Neuronal stem cell (in vitro differentiated cells): ENCODE data around the gene XPNPEP2.

Source experiments
- DNase-seq: peaks from one replicate; pipeline ENCODE4 v3.0.0-alpha.2; 2013; ENCODE audit warnings: low spot score
- H2AFZ ChIP-seq: one replicate; pipeline ENCODE4 v1.6.1; 2013; ENCODE audit warnings: mild to moderate bottlenecking, low read length, inconsistent platforms
- H2AK5ac ChIP-seq: 2 replicates; pipeline ENCODE4 v1.6.1; 2013; ENCODE audit warnings: low read depth, mild to moderate bottlenecking, inconsistent platforms, low read length, moderate library complexity, mixed read lengths
- H2BK120ac ChIP-seq: 2 replicates; pipeline ENCODE4 v1.6.1; 2013; ENCODE audit warnings: low read depth, mild to moderate bottlenecking, inconsistent platforms, low read length, moderate library complexity, mixed read lengths
- H2BK12ac ChIP-seq: one replicate; pipeline ENCODE4 v1.6.1; 2013; ENCODE audit warnings: low read length, inconsistent platforms
- H2BK15ac ChIP-seq: 2 replicates; pipeline ENCODE4 v1.6.1; 2013; ENCODE audit warnings: mild to moderate bottlenecking, low read length, inconsistent platforms, mixed read lengths
- H2BK5ac ChIP-seq: one replicate; pipeline ENCODE4 v1.6.1; 2013; ENCODE audit warnings: inconsistent platforms, mild to moderate bottlenecking, low read length, moderate library complexity
- H3K14ac ChIP-seq: one replicate; pipeline ENCODE4 v1.6.1; 2013; ENCODE audit warnings: low read length, inconsistent platforms
- H3K18ac ChIP-seq: 2 replicates; pipeline ENCODE4 v1.6.1; 2013; ENCODE audit warnings: low read length, inconsistent platforms
- H3K23ac ChIP-seq: 2 replicates; pipeline ENCODE4 v1.6.1; 2013; ENCODE audit warnings: low read depth, mild to moderate bottlenecking, mixed read lengths, low read length, inconsistent platforms; ENCODE audit not compliant: poor library complexity
- H3K27ac ChIP-seq: replicated peaks from 3 replicates; pipeline ENCODE4 v1.5.1; 2013; ENCODE audit warnings: low read length, inconsistent platforms
- H3K27me3 ChIP-seq, 3 experiments: 2 replicates each; pipeline ENCODE4 v1.6.1; 2013; ENCODE audit warnings: low read length in 3 of 3, mild to moderate bottlenecking in 2 of 3, inconsistent platforms in 1 of 3, low read depth in 1 of 3, mixed read lengths in 1 of 3, moderate library complexity in 1 of 3; ENCODE audit not compliant: control insufficient read depth in 3 of 3, insufficient read depth in 3 of 3
- H3K36me3 ChIP-seq, 2 donors: replicated peaks in 1 of 2; 2 replicates each; pipeline ENCODE4 v1.6.1; 2013; ENCODE audit warnings: low read length in 2 of 2; ENCODE audit not compliant: control insufficient read depth in 2 of 2, insufficient read depth in 2 of 2
- H3K4ac ChIP-seq: 2 replicates; pipeline ENCODE4 v1.6.1; 2013; ENCODE audit warnings: inconsistent platforms, mild to moderate bottlenecking, low read length, moderate library complexity
- H3K4me1 ChIP-seq, 2 donors: 1 replicate in 1 of 2; 2 replicates in 1 of 2; pipeline ENCODE4 v1.6.1; 2013; ENCODE audit warnings: low read length in 2 of 2, low read depth in 1 of 2; ENCODE audit not compliant: control insufficient read depth in 2 of 2, insufficient read depth in 1 of 2
- H3K4me2 ChIP-seq: one replicate; pipeline ENCODE4 v1.6.1; 2013; ENCODE audit warnings: mild to moderate bottlenecking, low read length, inconsistent platforms; ENCODE audit not compliant: insufficient read depth, poor library complexity, severe bottlenecking
- H3K4me3 ChIP-seq, 2 donors: 2 replicates each; pipeline ENCODE4 v1.5.1; 2013; ENCODE audit warnings: low read length in 2 of 2, mild to moderate bottlenecking in 2 of 2, inconsistent platforms in 1 of 2, moderate library complexity in 1 of 2
- H3K79me1 ChIP-seq: one replicate; pipeline ENCODE4 v1.6.1; 2013; ENCODE audit warnings: low read depth, mild to moderate bottlenecking, inconsistent platforms, low read length, moderate library complexity
- H3K9ac ChIP-seq: one replicate; pipeline ENCODE4 v1.6.1; 2013; ENCODE audit warnings: mild to moderate bottlenecking, low read depth, low read length, inconsistent platforms; ENCODE audit not compliant: poor library complexity
- H3K9me3 ChIP-seq, 2 donors: replicated peaks in 1 of 2; 2 replicates each; pipeline versions ENCODE3 to v1.6.1; 2013; ENCODE audit warnings: low read length in 2 of 2, mild to moderate bottlenecking in 2 of 2, inconsistent platforms in 1 of 2, low read depth in 1 of 2, mixed read lengths in 1 of 2, moderate library complexity in 1 of 2; ENCODE audit not compliant: control insufficient read depth in 2 of 2, insufficient read depth in 1 of 2
- H4K8ac ChIP-seq: one replicate; pipeline ENCODE4 v1.6.1; 2013; ENCODE audit warnings: low read depth, mild to moderate bottlenecking, inconsistent platforms, low read length, moderate library complexity
- H4K91ac ChIP-seq: one replicate; pipeline ENCODE4 v1.6.1; 2013; ENCODE audit warnings: low read length, low read depth, mild to moderate bottlenecking, inconsistent platforms; ENCODE audit not compliant: poor library complexity
- WGBS, 2 donors: extraction: QIAGEN DNeasy Blood & Tissue Kit; methylation state at CpG; one replicate each; pipeline ENCODE4 v1.1.7; 2013; ENCODE audit warnings: missing lambda C conversion rate in 2 of 2, mixed read lengths in 1 of 2; ENCODE audit not compliant: insufficient read length in 2 of 2, insufficient replicate concordance in 1 of 2; ENCODE audit errors: extremely low coverage in 2 of 2; 5-methylcytosine and 5-hydroxymethylcytosine counted together

Gene XPNPEP2

GRCh38 chrX:129769467-129770154 is 30.8 kb downstream of the XPNPEP2 start:
- no peak overlapping the region for H2BK12ac ChIP-seq
- H3K18ac ChIP-seq: peak overlapping the region; percentile 19
- no CpG with 5 or more reads among the region's 9 CpGs for WGBS, 2 donors
- H3K9ac ChIP-seq: no peak overlapping the region
- no peaks in the 10 kb centered on the region for H3K9me3 ChIP-seq
- H3K27ac ChIP-seq: no peak overlapping the region
- no peak for DNase-seq
- H2BK5ac ChIP-seq: no peak overlapping the region
- H3K36me3 ChIP-seq: no peaks in the 10 kb centered on the region
- no peak overlapping the region for H3K4me3 ChIP-seq
- no peak overlapping the region for H2AK5ac ChIP-seq
- H4K91ac ChIP-seq: no peak overlapping the region
- peaks cover 0 to 3% (median 0%) of the 10 kb centered on the region in 3 experiments for H3K27me3 ChIP-seq
- no peak overlapping the region for H4K8ac ChIP-seq
- no peaks in the 10 kb centered on the region for H3K79me1 ChIP-seq
- no peak overlapping the region for H2BK15ac ChIP-seq
- no peak overlapping the region for H3K14ac ChIP-seq
- no peak overlapping the region for H3K4me2 ChIP-seq
- no peak overlapping the region for H3K23ac ChIP-seq
- H3K4ac ChIP-seq: no peak overlapping the region
- H3K4me1 ChIP-seq: peaks cover 0 to 3% of the 10 kb centered on the region in 2 donors
- H2BK120ac ChIP-seq: no peak overlapping the region
- H2AFZ ChIP-seq: no peak overlapping the region

GRCh38 chrX:129771266-129771995 is 32.7 kb downstream of the XPNPEP2 start:
- peaks cover 0 to 3% (median 0%) of the 10 kb centered on the region in 3 experiments for H3K27me3 ChIP-seq
- H4K8ac ChIP-seq: no peak overlapping the region
- H3K27ac ChIP-seq: no peak overlapping the region
- no peak overlapping the region for H2BK120ac ChIP-seq
- H3K23ac ChIP-seq: no peak overlapping the region
- no peaks in the 10 kb centered on the region for H3K79me1 ChIP-seq
- no peak for DNase-seq
- H2AFZ ChIP-seq: no peak overlapping the region
- H2AK5ac ChIP-seq: no peak overlapping the region
- no peak overlapping the region for H3K9ac ChIP-seq
- H2BK15ac ChIP-seq: no peak overlapping the region
- H3K4ac ChIP-seq: no peak overlapping the region
- no peak overlapping the region for H4K91ac ChIP-seq
- H3K4me2 ChIP-seq: no peak overlapping the region
- H3K18ac ChIP-seq: no peak overlapping the region
- H3K14ac ChIP-seq: no peak overlapping the region
- H3K4me3 ChIP-seq: no peak overlapping the region
- no CpG with 5 or more reads among the region's 14 CpGs for WGBS, 2 donors
- no peak overlapping the region for H2BK12ac ChIP-seq
- H3K4me1 ChIP-seq: peaks cover 0 to 3% of the 10 kb centered on the region in 2 donors
- H2BK5ac ChIP-seq: no peak overlapping the region
- no peaks in the 10 kb centered on the region for H3K9me3 ChIP-seq
- no peaks in the 10 kb centered on the region for H3K36me3 ChIP-seq

GRCh38 chrX:129772796-129773431 is 34.1 kb downstream of the XPNPEP2 start:
- H3K23ac ChIP-seq: no peak overlapping the region

More at GRCh38 chrX:129772796-129773431, 34.1 kb downstream of the XPNPEP2 start:
- Histone ChIP-seq H2AFZ (peak overlapping the region; percentile 59), H4K91ac (no peak overlapping the region), H3K18ac (no peak overlapping the region), H2BK120ac (no peak overlapping the region), H3K36me3 (no peaks in the 10 kb centered on the region), H3K4me1 (peaks cover 0 to 3% of the 10 kb centered on the region in 2 donors), H3K14ac (no peak overlapping the region), H2BK15ac (no peak overlapping the region), H2BK5ac (no peak overlapping the region), H3K9ac (no peak overlapping the region), H2BK12ac (no peak overlapping the region), H3K4me3 (no peak overlapping the region), H3K27ac (no peak overlapping the region), H4K8ac (no peak overlapping the region), H3K4ac (no peak overlapping the region), H3K27me3 (no peaks in the 10 kb centered on the region), H3K4me2 (no peak overlapping the region), H3K9me3 (no peaks in the 10 kb centered on the region), H2AK5ac (no peak overlapping the region), H3K79me1 (no peaks in the 10 kb centered on the region)
- WGBS, 2 donors: no CpG with 5 or more reads among the region's 14 CpGs
- no peak for DNase-seq
